GM10266 (cell line): ENCODE results near the gene RGMB.

ENCODE experiments used
- DNase-seq: peaks from one replicate; pipeline ENCODE4 v3.0.0; 2012; ENCODE audit errors: extremely low spot score
- CTCF ChIP-seq: IDR thresholded peaks from 2 replicates; pipeline ENCODE4 v1.5.1; 2012; ENCODE audit warnings: mild to moderate bottlenecking, low read depth; ENCODE audit not compliant: control insufficient read depth, insufficient read depth; ENCODE audit errors: missing control alignments

Gene RGMB

GRCh38 chr5:98757978-98758377, 15.5 kb upstream of the RGMB start:
- TF ChIP-seq CTCF, result no peak

GRCh38 chr5:98763001-98763630, 10.3 kb upstream of the RGMB start:
- DNase-seq, result no peak
- no peak for TF ChIP-seq CTCF

More at GRCh38 chr5:98757978-98758377, 15.5 kb upstream of the RGMB start:
- no peak for DNase-seq

DNA sequence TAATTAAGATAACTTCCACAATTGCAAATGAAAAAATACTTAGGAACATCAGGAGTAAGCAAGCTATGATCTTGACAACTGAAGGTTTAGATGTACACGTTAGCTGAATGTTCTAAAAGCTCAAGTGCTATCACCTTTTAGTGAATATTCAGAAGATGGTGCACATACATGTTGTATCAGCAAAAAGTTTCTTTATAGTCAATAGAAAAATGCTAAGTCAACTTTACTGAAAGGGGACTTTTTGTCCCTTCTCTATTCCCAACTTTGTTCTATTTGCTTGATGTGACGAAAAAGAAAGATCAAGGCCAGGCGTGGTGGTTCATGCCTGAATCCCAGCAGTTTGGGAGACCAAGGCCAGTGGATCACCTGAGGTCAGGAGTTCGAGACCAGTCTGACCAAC, 7.6 kb upstream of the RGMB start:
- TF ChIP-seq CTCF, result no peak

DNA sequence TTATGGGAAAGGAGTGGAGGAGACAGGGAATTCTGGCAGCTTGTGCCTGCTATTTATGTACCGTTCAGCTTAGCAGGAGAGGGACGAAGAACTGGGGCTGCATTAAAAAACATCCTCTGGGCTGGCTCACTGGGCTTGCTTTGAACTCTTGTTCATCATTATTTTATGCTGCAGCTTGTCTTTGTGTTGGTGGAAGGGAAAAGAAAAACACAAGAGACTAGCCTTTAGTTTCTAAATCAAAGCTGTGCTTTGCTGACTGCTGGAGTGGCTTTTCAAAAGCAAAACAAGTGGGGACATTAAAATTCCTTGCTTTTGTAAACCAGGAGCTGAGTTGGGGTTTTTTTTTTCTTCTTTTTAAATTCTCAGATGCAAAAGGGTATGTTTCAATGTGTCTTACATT, 5.9 kb upstream of the RGMB start:
- TF ChIP-seq CTCF, result no peak
- DNase-seq, result no peak

More for the DNA sequence above, 7.6 kb upstream of the RGMB start:
- DNase-seq, result no peak

GRCh38 chr5:98768160-98768959, 5.1 kb upstream of the RGMB start:
- peak; percentile 62 for DNase-seq
- TF ChIP-seq CTCF, result peak; percentile 87

DNA sequence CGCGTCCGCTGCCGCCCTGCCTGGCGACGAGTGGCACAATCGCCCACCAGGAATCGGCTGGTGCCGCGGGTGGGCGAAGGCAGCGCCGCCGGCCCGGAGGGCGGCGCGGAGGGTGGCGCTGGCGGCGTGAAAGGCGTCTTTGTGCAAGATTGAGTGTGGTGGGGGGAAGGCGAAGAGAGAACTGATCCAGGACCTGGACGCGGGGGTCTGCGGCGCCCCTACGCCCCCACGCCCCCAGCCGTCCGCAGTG, 4.6 kb upstream of the RGMB start:
- DNase-seq, result no peak
- TF ChIP-seq CTCF, result no peak

DNA sequence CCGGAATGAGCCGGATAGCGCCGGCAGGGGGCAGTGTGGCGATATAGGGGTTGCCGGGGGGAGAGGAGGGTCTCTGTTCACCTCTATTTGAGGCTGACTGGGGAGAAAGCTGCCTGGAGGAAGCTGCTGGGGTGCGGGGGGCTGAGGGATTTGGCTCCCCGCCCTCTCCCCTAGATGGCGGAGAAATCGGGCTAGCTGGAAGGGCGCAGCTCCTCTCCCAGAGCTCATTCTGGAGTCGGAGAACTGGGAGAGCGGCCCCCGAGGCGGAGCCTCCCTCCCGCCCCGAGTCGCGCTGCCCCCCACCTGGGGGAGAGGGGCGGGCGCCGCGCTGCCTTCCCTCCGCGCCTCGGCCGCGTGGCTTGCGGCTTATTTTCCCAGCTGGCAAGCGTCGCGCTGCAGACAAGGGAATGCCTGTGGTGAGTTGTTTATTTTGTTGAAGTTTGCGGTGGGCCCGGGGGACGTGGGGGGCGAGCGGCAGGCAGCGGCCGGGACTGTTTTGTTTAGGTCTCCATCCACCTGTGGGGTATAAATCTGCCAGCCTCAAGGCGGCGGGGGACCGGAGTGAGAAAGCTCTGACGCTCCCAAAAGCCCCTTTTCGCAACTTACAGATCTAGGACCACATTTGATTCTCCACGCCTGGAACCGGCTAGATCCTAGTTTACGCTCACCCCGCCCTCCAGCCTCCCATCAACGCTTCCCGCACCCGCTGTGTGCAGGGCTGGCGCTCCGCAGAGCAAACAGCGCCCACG, 4.1 kb upstream of the RGMB start:
- TF ChIP-seq CTCF, result peak; percentile 69
- DNase-seq, result peak; percentile 66
